GM12878 (cell line): ENCODE results near the gene CFAP61. TPM values are rescaled to one million over a fixed set of nuclear protein-coding genes. Genes with fewer than 3 reads are reported as not detected.

Experiments
- ATAC-seq: fragments of 200-7000 bp; cut with Tn5 transposase; 3 replicates; pipeline ENCODE4 v1.9.1; 2020; ENCODE audit warnings: mild to moderate bottlenecking, moderate library complexity
- BruUV-seq: library from RNA; stranded (reverse); fragments of 400-500 nt; replicated peaks from 2 replicates; lab custom pipeline; 2021; lab: Mats Ljungman, UMichigan
- CTCF ChIA-PET: fragments of 300-600 bp; sonication (Branson Sonifier 250); formaldehyde crosslinking; extraction: SDS; loops from one replicate; lab custom pipeline; 2021; ENCODE audit warnings: inconsistent platforms; lab: Yijun Ruan, JAX
- POLR2A ChIA-PET: fragments of 350-600 bp; formaldehyde crosslinking; extraction: SDS; loops from one replicate; lab custom pipeline; 2021; ENCODE audit warnings: inconsistent platforms; lab: Charles Lee
- RAD21 ChIA-PET: fragments of 300-600 bp; sonication (Branson Sonifier 250); formaldehyde crosslinking; loops from one replicate; lab custom pipeline; 2023; ENCODE audit warnings: antibody characterized with exemption; ENCODE audit not compliant: unreplicated experiment; lab: Charles Lee
- SMC1A ChIA-PET: fragments of 300-600 bp; sonication (Branson Sonifier 250); formaldehyde crosslinking; loops from one replicate; lab custom pipeline; 2023; ENCODE audit not compliant: unreplicated experiment, uncharacterized antibody; lab: Charles Lee
- DNase-seq: peaks from one replicate; pipeline ENCODE4 v3.0.0-alpha.2; 2011; ENCODE audit warnings: low read depth, low spot score
- FAIRE-seq: peaks from 3 replicates; lab custom pipeline; 2011; peaks lifted over from hg19 to GRCh38; lab: Jason Lieb, UNC
- H2AFZ ChIP-seq: 2 replicates; pipeline ENCODE4 v1.6.0; 2011; ENCODE audit warnings: low read depth, low read length, control low read depth; ENCODE audit not compliant: control insufficient read depth
- H3K27ac ChIP-seq: 2 replicates; pipeline ENCODE4 v1.5.1; 2011; ENCODE audit warnings: control low read depth; ENCODE audit not compliant: control insufficient read depth, insufficient read depth
- H3K27me3 ChIP-seq, 2 experiments: replicated peaks in 1 of 2; 2 replicates each; pipeline versions ENCODE4 v1.6.0 to v1.6.1; 2011; ENCODE audit warnings: low read length in 1 of 2; ENCODE audit not compliant: control insufficient read depth in 2 of 2, insufficient read depth in 2 of 2
- H3K36me3 ChIP-seq, 2 experiments: 2 replicates each; pipeline ENCODE4 v1.5.1; 2011; ENCODE audit warnings: low read length in 1 of 2; ENCODE audit not compliant: control insufficient read depth in 2 of 2, insufficient read depth in 2 of 2
- H3K4me1 ChIP-seq: 2 replicates; pipeline ENCODE4 v1.6.1; 2011; ENCODE audit warnings: mild to moderate bottlenecking, low read length, moderate library complexity, mixed read lengths; ENCODE audit not compliant: control insufficient read depth, insufficient read depth
- H3K4me2 ChIP-seq: 2 replicates; pipeline ENCODE4 v1.6.0; 2011; ENCODE audit warnings: control low read depth; ENCODE audit not compliant: control insufficient read depth, insufficient read depth
- H3K4me3 ChIP-seq: fragments of 200-600 bp; sonication (generic); 2 replicates; pipeline ENCODE4 v1.5.1; 2016
- H3K79me2 ChIP-seq: 2 replicates; pipeline ENCODE4 v1.6.0; 2011; ENCODE audit warnings: low read length; ENCODE audit not compliant: control insufficient read depth, insufficient read depth
- H3K9ac ChIP-seq: 2 replicates; pipeline ENCODE4 v1.8.0; 2011; ENCODE audit warnings: low read length, control low read depth, mixed read lengths; ENCODE audit not compliant: control insufficient read depth, insufficient read depth
- H3K9me3 ChIP-seq: replicated peaks from 3 replicates; pipeline ENCODE4 v1.5.1; 2011; ENCODE audit warnings: mild to moderate bottlenecking, low read length; ENCODE audit not compliant: control insufficient read depth, insufficient read depth
- H4K20me1 ChIP-seq: 2 replicates; pipeline ENCODE4 v1.6.0; 2011; ENCODE audit not compliant: control insufficient read depth, insufficient read depth
- BCLAF1 ChIP-seq: fragments of 450-650 bp; IDR thresholded peaks from 2 replicates; pipeline ENCODE4 v1.6.1; 2017; ENCODE audit warnings: antibody characterized with exemption, mild to moderate bottlenecking, moderate library complexity
- BRCA1 ChIP-seq: IDR thresholded peaks from 2 replicates; pipeline ENCODE4 v1.6.1; 2011; ENCODE audit warnings: low read depth, low read length, improper control_type of control experiment
- CREM ChIP-seq: IDR thresholded peaks from 2 replicates; pipeline ENCODE4 v1.6.1; 2014; ENCODE audit warnings: antibody characterized with exemption, low read depth
- CTCF ChIP-seq, 3 experiments: IDR thresholded peaks in 2 of 3; conservative IDR thresholded peaks in 1 of 3; 2 replicates each; pipeline ENCODE4 v1.5.1; 2011; ENCODE audit warnings: low read depth in 3 of 3, low read length in 3 of 3, mild to moderate bottlenecking in 3 of 3, control low read depth in 2 of 3, moderate library complexity in 2 of 3, inconsistent platforms in 1 of 3, mixed read lengths in 1 of 3; ENCODE audit not compliant: control insufficient read depth in 2 of 3, insufficient read depth in 1 of 3; ENCODE audit errors: extremely low read depth in 1 of 3
- EGR1 ChIP-seq, 2 experiments: IDR thresholded peaks; 1 replicate in 1 of 2; 2 replicates in 1 of 2; pipeline ENCODE4 v1.6.1; 2011 to 2012; ENCODE audit warnings: low read depth in 2 of 2, low read length in 2 of 2, borderline replicate concordance in 1 of 2, mild to moderate bottlenecking in 1 of 2, moderate library complexity in 1 of 2
- ELK1 ChIP-seq: IDR thresholded peaks from 2 replicates; pipeline ENCODE4 v1.6.1; 2012; ENCODE audit warnings: low read depth, low read length, improper control_type of control experiment
- GATAD2B ChIP-seq: fragments of 450-650 bp; conservative IDR thresholded peaks from 2 replicates; pipeline ENCODE4 v1.6.1; 2017; ENCODE audit warnings: low read depth, mild to moderate bottlenecking, moderate library complexity
- HCFC1 ChIP-seq: fragments of 150-350 bp; IDR thresholded peaks from 2 replicates; pipeline ENCODE4 v1.6.1; 2014; ENCODE audit warnings: low read length
- HDAC6 ChIP-seq: fragments of 200-600 bp; sonication (generic); IDR thresholded peaks from one replicate; pipeline ENCODE4 v1.8.0; 2017; ENCODE audit warnings: antibody characterized with exemption; ENCODE audit not compliant: unreplicated experiment
- KDM1A ChIP-seq: fragments of 200-600 bp; sonication (generic); IDR thresholded peaks from 2 replicates; pipeline ENCODE4 v1.6.1; 2016; ENCODE audit warnings: borderline replicate concordance
- MLLT1 ChIP-seq: fragments of 450-650 bp; IDR thresholded peaks from 2 replicates; pipeline ENCODE4 v1.6.1; 2016; ENCODE audit warnings: mild to moderate bottlenecking
- RAD21 ChIP-seq: IDR thresholded peaks from 2 replicates; pipeline ENCODE4 v1.6.1; 2011; ENCODE audit warnings: mild to moderate bottlenecking, low read depth, low read length, moderate library complexity; ENCODE audit not compliant: insufficient read depth
- RBBP5 ChIP-seq: fragments of 200-600 bp; sonication (generic); conservative IDR thresholded peaks from 2 replicates; pipeline ENCODE4 v1.6.1; 2016
- ZNF207 ChIP-seq: fragments of 450-650 bp; IDR thresholded peaks from 2 replicates; pipeline ENCODE4 v1.6.1; 2014; ENCODE audit warnings: antibody characterized with exemption, mild to moderate bottlenecking, borderline replicate concordance
- ZNF274 ChIP-seq: IDR thresholded peaks from one replicate; pipeline ENCODE4 v1.8.0; 2011; ENCODE audit not compliant: insufficient read length, insufficient read depth
- ZSCAN29 ChIP-seq: fragments of 450-650 bp; IDR thresholded peaks from 2 replicates; pipeline ENCODE4 v1.6.1; 2017; ENCODE audit warnings: mild to moderate bottlenecking, moderate library complexity
- WGBS: methylation state at CpG from one replicate; pipeline ENCODE4 v1.1.6; 2016; ENCODE audit warnings: low lambda C conversion rate; ENCODE audit not compliant: insufficient replicate concordance, insufficient coverage; ENCODE audit errors: missing lambda C conversion rate; 5-methylcytosine and 5-hydroxymethylcytosine counted together
- in situ Hi-C: fragments of 300-500 bp; cut with MboI; formaldehyde crosslinking; loops from 9 replicates; pipeline ENCODE4 v1.14.3; 2018; ENCODE audit warnings: mixed read lengths
- intact Hi-C: fragments of 100-400 bp; cut with micrococcal nuclease; formaldehyde crosslinking; loops from one replicate; pipeline ENCODE4 v1.14.2; 2022; ENCODE audit not compliant: unreplicated experiment
- polyA plus RNA-seq, 11 experiments: library from polyadenylated mRNA; depleted of rRNA in 4 of 11; unstranded in 6 of 11; stranded (reverse) in 5 of 11; fragments of >200 nt; fragmentation: Nextera tagmentation in 4 of 11; fragmentation: Illumina TruSeq in 1 of 11; extraction: Ambion mirVana in 4 of 11; extraction: Trizol in 1 of 11; gene quantifications; 1 replicate in 1 of 11; 2 replicates in 10 of 11; pipeline versions ENCODE4 v1.2.1 to v1.2.3, GENCODE V29; 2011 to 2016; ENCODE audit warnings: inconsistent platforms in 2 of 11, missing spikeins in 2 of 11, low read depth in 1 of 11
- total RNA-seq, 4 experiments: library from RNA; depleted of rRNA in 3 of 4; stranded (reverse); fragments of >200 nt in 3 of 4; fragmentation: Illumina TruSeq in 1 of 4; extraction: Trizol in 1 of 4; gene quantifications; 2 replicates each; pipeline versions ENCODE4 v1.2.1 to v1.2.3, GENCODE V29; 2013 to 2021

CFAP61 gene
- total and polyA plus RNA-seq, 10 of the 15 experiments (the other 5 are each of a cell fraction or from before 2014, with no cell fraction given): 0.11 to 0.41 (median 0.24) TPM; not detected in 7

- Histone ChIP-seq H4K20me1 (no peaks in the 10 kb centered on the region), H3K4me1 (no peaks in the 10 kb centered on the region), H3K9me3 (no peaks in the 10 kb centered on the region; the same call in 2 of the 3 replicates), H3K4me2 (no peak overlapping the region), H3K79me2 (no peaks in the 10 kb centered on the region), H3K9ac (no peak overlapping the region), H3K27me3 (no peaks in the 10 kb centered on the region; a peak in 1 of 4 replicates), H2AFZ (no peak overlapping the region), H3K36me3 (no peaks in the 10 kb centered on the region), H3K4me3 (no peak overlapping the region), H3K27ac (no peak overlapping the region)
- POLR2A ChIA-PET: no interaction called here
- SMC1A ChIA-PET: no interaction called here
- DNase-seq: no peak
- ATAC-seq: no peak
- intact Hi-C loops (no loop called here), in situ Hi-C loops (no loop called here)
- CTCF ChIA-PET: interaction anchor here (1.2 kb wide), 1 partner anchor 18 kb away, joined by 3 read pairs; no protein-coding TSS in a partner anchor
- FAIRE-seq: no peak
- RAD21 ChIA-PET: no interaction called here
- BruUV-seq: no TSS peak
- WGBS: 70% methylated on average over 5 of the region's 5 CpGs
- TF ChIP-seq EGR1 (IDR thresholded peaks at IDR 0.05; ENCODE audit: borderline replicate concordance in 1 of 2, low read depth in 2 of 2, low read length in 2 of 2): no peak
- TF ChIP-seq ZNF207: no peak
- no peak for TF ChIP-seq CREM
- TF ChIP-seq HCFC1: no peak
- TF ChIP-seq ZSCAN29: no peak
- TF ChIP-seq MLLT1: no peak
- TF ChIP-seq HDAC6: no peak
- TF ChIP-seq ELK1: no peak
- no peak for TF ChIP-seq ZNF274
- no peak for TF ChIP-seq KDM1A
- TF ChIP-seq GATAD2B: no peak
- TF ChIP-seq RBBP5: no peak
- no peak for TF ChIP-seq RAD21
- no peak for TF ChIP-seq CTCF (IDR thresholded peaks at IDR 0.05 in 2 of 3, conservative IDR thresholded peaks at IDR 0.05 in 1 of 3; ENCODE audit: control insufficient read depth in 2 of 3, extremely low read depth in 1 of 3, insufficient read depth in 1 of 3, low read depth in 3 of 3, low read length in 3 of 3)
- no peak for TF ChIP-seq BRCA1
- TF ChIP-seq BCLAF1: no peak
Observed at GRCh38 chr20:20342066-20342465, 289.7 kb downstream of the CFAP61 start.
